Measurements from ENCODE around the gene ROR1. TPM values are rescaled to one million over a fixed set of nuclear protein-coding genes. Genes with fewer than 3 reads are reported as not detected.

ROR1 gene
- total and polyA plus RNA-seq, 7 donors, result 0.13 to 2.8 (median 1.2) TPM

GRCh38 chr1:63906047-63906704 is 132.4 kb downstream of the ROR1 start:
- WGBS, 3 donors, result 69 to 75% (median 74%) methylated on average over 8 of the region's 8 CpGs
- Histone ChIP-seq H3K4me3 (no peak overlapping the region), H3K36me3 (ENCODE audit: insufficient read depth in 1 of 2, low read depth in 1 of 2) (no peaks in the 10 kb centered on the region), H3K27ac (no peak overlapping the region), H3K4me1 (peaks cover 24% of the 10 kb centered on the region), H3K9me3 (no peaks in the 10 kb centered on the region), H3K27me3 (ENCODE audit: insufficient read depth in 3 of 3, low read length in 2 of 3) (peaks cover 0 to 2% (median 0%) of the 10 kb centered on the region in 3 donors)
- no peak for ATAC-seq
- DNase-seq, result no peak
- no peak for TF ChIP-seq CTCF (IDR thresholded peaks at IDR 0.05)
- intact Hi-C loops (cut with DNase I), result no loop called here

GRCh38 chr1:63907051-63907450 is 133.2 kb downstream of the ROR1 start:
- H3K36me3 ChIP-seq (ENCODE audit: insufficient read depth in 1 of 2, low read depth in 1 of 2), result no peaks in the 10 kb centered on the region
- no peak for DNase-seq
- 63 to 70% (median 64%) methylated on average over 6 of the region's 6 CpGs for WGBS, 3 donors
- H3K27ac ChIP-seq, result no peak overlapping the region
- H3K27me3 ChIP-seq (ENCODE audit: insufficient read depth in 3 of 3, low read length in 2 of 3), result peaks cover 0 to 2% (median 0%) of the 10 kb centered on the region in 3 donors
- peak in 1 of 4 donors; percentile 30 for ATAC-seq
- peaks cover 24% of the 10 kb centered on the region for H3K4me1 ChIP-seq
- H3K9me3 ChIP-seq, result no peaks in the 10 kb centered on the region
- no peak for TF ChIP-seq CTCF (IDR thresholded peaks at IDR 0.05)
- H3K4me3 ChIP-seq, result no peak overlapping the region
- intact Hi-C loops (cut with DNase I), result no loop called here

- intact Hi-C loops (cut with DNase I), result no loop called here
- 88 to 97% (median 95%) methylated on average over 1 of the region's 1 CpG for WGBS, 3 donors
- peaks cover 24% of the 10 kb centered on the region for H3K4me1 ChIP-seq
- H3K9me3 ChIP-seq, result no peaks in the 10 kb centered on the region
- no peaks in the 10 kb centered on the region for H3K36me3 ChIP-seq (ENCODE audit: insufficient read depth in 1 of 2, low read depth in 1 of 2)
- TF ChIP-seq CTCF (IDR thresholded peaks at IDR 0.05), result no peak
- H3K27me3 ChIP-seq (ENCODE audit: insufficient read depth in 3 of 3, low read length in 2 of 3), result no peaks in the 10 kb centered on the region
- ATAC-seq (peak in 3 of 4 donors; percentile 37 to 70 (median 61)), DNase-seq (no peak)
- H3K27ac ChIP-seq, result no peak overlapping the region
- no peak overlapping the region for H3K4me3 ChIP-seq
These were observed 134.2 kb downstream of the ROR1 start for GRCh38 chr1:63908016-63908415.

- H3K27me3 ChIP-seq (ENCODE audit: insufficient read depth in 3 of 3, low read length in 2 of 3), result no peaks in the 10 kb centered on the region
- DNase-seq, result no peak
- no peaks in the 10 kb centered on the region for H3K9me3 ChIP-seq
- no peak for TF ChIP-seq CTCF (IDR thresholded peaks at IDR 0.05)
- WGBS, 3 donors, result 72 to 74% (median 72%) methylated on average over 6 of the region's 6 CpGs
- H3K4me1 ChIP-seq, result peaks cover 24% of the 10 kb centered on the region
- intact Hi-C loops (cut with DNase I), result no loop called here
- H3K4me3 ChIP-seq, result no peak overlapping the region
- no peak overlapping the region for H3K27ac ChIP-seq
- H3K36me3 ChIP-seq (ENCODE audit: insufficient read depth in 1 of 2, low read depth in 1 of 2), result no peaks in the 10 kb centered on the region
- no peak for ATAC-seq
These were observed 135.7 kb downstream of the ROR1 start for GRCh38 chr1:63909526-63909925.

- no peak overlapping the region for H3K4me3 ChIP-seq
- intact Hi-C loops (cut with DNase I), result loop anchor here in 1 of 2 donors (10.0 kb wide), 1 partner anchor 216 kb away; no protein-coding TSS in a partner anchor
- no peaks in the 10 kb centered on the region for H3K36me3 ChIP-seq (ENCODE audit: insufficient read depth in 1 of 2, low read depth in 1 of 2)
- TF ChIP-seq CTCF (IDR thresholded peaks at IDR 0.05), result no peak
- 86 to 91% (median 90%) methylated on average over 4 of the region's 4 CpGs for WGBS, 3 donors
- H3K4me1 ChIP-seq, result peaks cover 24% of the 10 kb centered on the region
- H3K27ac ChIP-seq, result no peak overlapping the region
- ATAC-seq (no peak), DNase-seq (no peak)
- H3K9me3 ChIP-seq, result no peaks in the 10 kb centered on the region
- no peaks in the 10 kb centered on the region for H3K27me3 ChIP-seq (ENCODE audit: insufficient read depth in 3 of 3, low read length in 2 of 3)
These were observed 137.2 kb downstream of the ROR1 start for GRCh38 chr1:63911049-63911448.
